NCI-H1105 treated with DMSO at 0.1 percent for 48 hours (cell line): ENCODE results near the gene GNAZ.

ENCODE experiments used
- DNase-seq: peaks from one replicate; lab custom pipeline; 2025; lab: John Stamatoyannopoulos, UW

The GNAZ gene

DNA sequence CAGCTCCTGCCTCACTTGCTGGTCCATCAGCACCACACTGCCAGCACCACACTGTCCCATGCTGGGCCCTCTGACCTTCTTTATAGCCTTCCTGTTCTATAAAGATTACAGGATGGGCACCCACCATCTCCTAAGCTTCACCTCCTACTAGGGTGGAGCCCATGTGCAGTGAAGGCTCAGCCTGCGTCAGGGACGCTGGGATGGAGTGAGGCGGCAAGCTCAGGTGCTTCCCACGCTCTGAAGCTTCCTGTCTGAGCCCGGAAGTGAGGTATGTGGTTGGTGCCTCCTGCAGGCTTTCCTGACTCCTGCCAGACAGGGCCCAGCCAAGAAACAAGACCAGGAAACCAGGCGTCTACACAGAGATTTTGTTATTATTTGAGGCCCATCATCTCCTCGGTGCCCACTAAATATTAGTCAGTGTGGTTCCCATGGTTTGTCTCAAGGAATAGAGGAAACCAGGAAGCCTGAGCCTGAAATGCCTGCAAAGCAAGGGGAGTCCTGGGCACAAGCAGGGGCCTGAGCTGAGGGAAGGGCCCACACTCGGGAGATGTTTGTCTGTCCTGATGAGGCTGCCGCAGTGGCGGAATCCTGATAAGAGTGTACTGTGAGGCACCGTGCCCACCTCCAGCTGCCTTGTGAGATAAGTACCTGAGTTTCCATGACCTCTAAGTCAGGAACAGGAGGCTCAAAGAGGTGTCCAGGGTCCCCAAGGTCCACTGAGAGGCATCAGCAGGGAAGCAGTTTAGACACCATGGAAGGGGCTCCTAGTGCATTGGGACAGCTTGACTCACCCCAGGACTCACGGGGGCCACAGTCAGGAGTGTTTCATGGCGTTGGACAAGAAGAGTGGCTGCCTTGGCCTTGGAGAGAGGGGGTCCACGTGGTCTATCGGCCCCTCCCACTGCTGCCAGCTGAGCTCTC lies 49.4 kb downstream of the GNAZ start:
- DNase-seq = no peak

DNA sequence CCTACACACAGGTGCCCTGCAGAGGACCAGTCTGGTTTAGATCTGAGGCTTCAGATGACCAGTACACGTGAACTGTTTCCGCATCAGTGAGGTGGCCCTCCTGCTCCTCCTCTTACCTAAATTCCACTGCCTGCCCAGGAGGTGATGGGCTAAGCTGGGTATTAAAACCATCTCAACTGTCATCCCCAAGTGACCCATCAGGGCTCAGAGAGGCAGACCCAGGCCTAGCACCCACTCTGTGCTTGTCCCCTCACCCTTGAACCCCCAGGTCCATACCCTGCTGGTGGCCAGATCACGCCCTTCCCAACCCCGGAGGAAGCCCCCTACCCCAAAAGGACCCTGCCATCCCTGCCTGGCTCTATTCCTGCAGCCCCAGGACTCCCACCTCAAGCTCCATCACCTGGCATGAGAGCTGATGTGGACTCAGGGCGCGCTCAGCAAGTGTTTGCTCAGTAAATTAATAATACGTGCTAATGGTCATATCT lies 50.1 kb downstream of the GNAZ start:
- no peak for DNase-seq

DNA sequence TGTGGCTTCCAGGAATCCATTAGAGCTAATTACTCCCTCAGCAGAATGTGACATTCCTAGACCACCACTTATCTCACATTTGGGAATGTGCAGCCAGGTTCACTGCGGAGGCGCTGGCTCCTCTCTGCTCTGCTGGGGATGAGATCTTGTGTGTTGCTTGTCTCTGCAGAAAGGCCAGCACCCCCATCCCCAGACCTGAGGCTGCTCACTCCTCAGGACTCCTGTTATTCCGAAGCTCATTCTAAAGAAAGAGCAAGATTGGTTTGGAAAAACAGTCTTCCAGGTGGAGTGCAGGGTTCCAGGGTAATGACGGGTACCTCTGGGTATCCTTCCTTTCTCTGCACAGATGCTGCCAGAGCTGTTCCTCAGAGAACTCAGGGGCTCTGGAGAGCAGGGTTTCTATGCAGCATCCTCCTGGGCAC lies 50.7 kb downstream of the GNAZ start:
- no peak for DNase-seq

GRCh38 chr22:23121424-23121823 lies 51.1 kb downstream of the GNAZ start:
- no peak for DNase-seq

GRCh38 chr22:23122216-23122957 lies 52.1 kb downstream of the GNAZ start:
- DNase-seq = no peak

- DNase-seq = no peak
These were observed 52.9 kb downstream of the GNAZ start for GRCh38 chr22:23122992-23123803.

GRCh38 chr22:23123804-23124254 lies 53.5 kb downstream of the GNAZ start:
- no peak for DNase-seq

DNA sequence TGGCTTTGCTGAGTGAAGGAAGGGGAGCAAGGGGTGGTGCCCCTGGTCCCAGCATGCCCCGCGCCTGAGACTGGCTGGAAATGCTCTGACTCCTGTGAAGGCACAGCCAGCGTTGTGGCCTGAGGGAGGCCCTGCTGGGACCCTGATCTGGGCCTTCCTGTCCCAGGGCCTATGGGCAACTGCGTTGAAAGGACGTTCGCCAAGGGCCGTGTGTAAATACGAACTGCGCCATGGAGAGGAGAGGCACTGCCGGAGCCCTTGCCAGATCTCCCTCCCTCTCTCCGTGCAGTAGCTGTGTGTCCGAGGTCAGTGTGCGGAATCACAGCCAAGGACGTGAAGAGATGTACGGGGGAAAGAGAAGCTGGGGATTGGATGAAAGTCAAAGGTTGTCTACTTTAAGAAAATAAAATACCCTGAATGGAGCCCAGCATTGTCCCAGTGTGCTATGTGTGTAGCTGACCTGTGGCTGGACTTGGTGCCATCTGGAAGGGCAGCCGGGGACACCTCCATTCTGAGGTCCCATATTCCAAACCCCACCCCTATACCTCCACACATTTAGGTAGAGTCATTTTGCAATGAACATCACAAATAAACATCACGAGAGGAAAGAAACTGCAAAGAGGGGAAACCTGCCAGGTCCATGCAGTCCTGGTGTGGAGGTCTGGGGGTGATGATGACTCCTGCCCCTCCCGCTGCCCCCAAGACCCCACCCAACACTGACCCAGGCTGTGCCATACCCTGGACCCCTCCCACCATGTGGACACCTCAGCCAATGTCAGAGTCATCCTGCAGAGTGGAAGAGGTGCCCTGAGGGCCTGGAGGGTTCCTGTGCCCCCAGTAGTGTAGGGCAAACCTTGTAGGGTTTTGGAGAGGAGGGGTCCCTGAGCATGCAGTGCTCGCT lies 54.5 kb downstream of the GNAZ start:
- DNase-seq = no peak

- DNase-seq = no peak
These were observed 55.3 kb downstream of the GNAZ start for GRCh38 chr22:23125512-23126103.

DNA sequence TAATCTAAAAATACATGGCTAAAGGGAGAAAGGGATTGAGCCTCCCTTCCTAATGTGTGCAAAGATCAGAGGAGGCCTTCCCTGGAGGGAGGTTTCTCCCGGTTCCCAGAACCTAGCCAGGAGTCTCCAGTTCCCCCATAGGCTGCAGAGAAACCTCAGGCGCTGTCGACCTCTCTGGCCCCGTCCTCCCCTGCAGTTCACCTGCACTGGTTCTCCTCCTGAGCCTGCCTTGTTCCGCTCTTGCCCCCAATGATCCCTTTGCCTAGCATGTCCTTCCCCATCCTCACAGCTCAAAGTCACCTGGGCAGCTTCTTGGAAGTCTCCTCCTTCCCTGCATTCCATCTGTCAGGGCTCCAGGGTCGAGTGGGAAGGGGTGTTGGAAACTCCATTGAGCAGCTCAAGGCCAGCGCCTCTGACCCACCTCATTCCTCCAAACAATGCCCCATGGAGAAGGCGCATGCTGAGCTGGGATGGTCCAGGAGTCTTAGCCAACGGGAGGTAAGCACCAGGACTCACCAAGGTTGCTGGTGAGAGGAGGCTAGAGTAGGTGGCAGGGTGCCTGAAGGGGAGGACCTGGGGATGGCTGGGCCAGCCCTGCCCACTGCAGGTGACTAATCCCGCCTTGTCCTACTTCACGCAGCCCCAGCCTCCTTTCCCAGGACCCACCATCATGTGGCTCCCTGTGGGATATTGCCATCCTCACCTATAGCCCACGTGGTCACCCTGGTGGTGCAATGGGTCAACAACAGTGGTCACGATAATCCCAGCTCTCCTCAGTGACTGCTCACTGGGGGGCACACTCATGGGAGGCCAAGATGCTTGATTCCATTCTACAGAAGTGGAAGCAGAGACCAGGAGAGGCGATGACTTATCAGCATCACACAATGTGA lies 56.1 kb downstream of the GNAZ start:
- no peak for DNase-seq

DNA sequence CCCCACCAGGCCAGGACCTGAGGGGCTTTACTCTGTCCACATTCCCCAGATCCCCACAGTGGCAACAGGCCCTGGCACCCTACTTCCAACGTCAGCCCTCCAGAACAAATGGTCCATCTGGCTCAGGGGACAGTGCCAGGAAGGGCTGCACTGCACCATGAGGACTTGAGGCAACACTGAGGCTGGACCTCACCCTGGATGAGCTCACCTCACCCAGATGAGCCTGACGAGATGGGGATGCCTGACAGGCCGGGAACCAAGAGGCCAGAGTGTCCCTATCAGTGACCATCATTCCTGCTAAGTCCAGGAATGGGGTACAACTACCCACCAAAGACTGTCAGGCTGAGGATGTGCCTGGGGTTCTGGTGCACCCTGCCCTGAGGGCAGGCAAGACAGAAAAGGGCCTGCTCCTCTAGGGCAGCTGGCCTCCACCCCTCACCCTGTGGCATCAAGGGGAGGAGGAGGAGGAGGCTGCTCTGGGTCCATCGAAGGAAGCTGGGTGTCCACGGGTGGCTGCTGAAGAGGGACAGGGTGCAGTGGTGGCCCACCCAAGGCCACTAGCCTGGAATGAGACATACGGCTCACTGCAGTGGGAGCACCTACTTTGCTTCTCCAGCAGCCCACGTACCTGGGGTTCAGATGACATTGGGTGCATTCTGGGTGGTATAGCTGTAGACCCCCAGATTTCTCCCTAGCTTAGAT lies 56.9 kb downstream of the GNAZ start:
- no peak for DNase-seq

DNA sequence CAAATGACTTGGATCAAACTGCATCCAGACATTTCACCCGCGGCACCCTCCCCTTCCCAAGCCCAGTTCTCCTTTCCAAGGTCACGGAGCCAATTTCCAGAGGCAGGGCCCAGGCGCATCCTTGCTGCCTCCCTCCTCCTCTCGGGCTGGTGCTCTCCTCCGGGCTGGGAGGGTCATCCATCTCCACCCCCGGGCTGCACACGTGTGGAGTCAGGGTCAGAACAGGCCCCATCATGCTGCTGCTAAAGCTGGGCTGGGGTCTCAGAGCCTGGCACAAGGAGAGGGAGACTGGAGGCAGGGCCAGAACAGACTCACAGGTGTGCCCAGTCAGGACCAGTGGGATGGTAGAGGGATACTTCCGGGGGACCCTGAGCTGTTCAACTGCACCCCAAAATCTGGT lies 57.5 kb downstream of the GNAZ start:
- no peak for DNase-seq

DNA sequence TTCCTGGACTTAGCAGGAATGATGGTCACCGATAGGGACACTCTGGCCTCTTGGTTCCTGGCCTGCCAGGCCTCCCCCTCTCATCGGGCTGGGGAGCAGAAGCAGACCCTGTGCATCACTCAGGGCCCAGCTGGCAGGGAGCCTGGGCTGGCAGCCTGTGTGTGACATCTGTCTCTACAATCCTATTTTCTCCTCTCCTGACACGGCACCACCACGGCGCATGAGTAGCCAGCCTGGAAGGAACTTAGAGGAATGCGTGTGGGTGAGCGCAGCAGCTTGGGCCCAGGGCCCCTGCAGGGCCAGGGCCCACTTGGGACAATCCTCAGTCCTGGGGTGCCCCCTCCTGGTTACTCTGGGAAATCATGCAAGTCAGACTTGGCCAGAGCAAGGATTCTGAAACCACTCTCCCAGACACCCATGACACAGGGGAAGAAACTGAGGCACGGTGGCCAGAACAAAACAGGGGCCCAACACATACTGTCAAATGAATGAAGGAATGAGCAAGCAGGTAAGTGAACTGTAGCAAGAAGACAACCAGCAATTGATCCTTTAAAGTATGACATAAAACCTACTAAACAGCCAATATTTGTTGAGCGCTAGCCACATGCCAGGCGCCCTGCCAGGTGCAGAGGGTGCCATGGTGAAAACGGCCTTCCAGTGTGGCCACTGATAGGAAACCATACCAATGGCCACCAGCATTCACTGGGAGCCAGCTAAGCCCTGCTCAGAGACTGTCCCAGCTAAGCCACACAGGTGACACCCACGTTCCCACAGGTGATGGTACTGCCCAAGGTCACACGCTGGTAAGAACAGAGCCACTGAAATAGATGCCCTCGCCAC lies 58.2 kb downstream of the GNAZ start:
- peak; percentile 32 for DNase-seq

DNA sequence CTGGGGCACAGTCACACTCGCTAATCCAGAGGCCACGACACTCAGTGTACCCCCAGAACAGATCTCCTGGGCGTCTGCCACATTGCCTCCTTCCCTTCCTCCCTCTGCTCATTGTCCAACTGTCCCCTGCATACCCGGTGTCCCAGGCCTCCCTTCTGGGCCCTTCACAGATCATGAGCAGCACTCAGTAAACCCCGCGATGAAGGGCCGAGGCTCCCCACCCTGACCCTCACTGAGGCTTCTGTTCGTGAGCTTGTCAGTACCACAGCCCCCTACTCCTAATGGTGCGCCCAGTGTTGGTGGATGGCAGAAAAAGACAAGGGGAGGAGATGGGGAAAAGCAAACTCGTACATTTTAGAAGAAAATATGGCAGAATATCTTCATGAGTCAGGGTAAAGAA lies 58.8 kb downstream of the GNAZ start:
- DNase-seq = no peak

DNA sequence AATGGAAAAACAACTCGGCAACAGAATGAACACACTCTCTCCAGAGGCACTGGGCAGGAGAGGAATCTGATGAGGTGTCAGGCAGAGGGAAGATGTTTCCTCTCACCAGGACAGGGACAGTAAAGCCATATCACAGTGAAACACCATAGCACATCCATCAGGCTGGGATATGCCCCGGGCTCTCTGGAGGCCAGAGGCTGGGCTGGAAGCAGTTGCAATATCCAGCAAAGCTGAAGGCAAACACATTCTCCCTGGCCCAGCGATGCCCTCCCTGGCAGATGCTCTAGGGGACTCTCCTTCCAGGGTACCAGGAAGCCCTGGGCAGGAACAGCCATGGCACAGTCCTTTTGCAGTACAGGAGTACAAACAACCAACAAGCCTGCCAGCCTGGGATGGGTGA lies 60.4 kb downstream of the GNAZ start:
- no peak for DNase-seq

- DNase-seq = no peak
These were observed 61.6 kb downstream of the GNAZ start for GRCh38 chr22:23131931-23132330.

GRCh38 chr22:23132376-23133091 lies 62.2 kb downstream of the GNAZ start:
- DNase-seq = no peak
